ENCODE data around the gene DEGS1. TPM values are rescaled to one million over a fixed set of nuclear protein-coding genes. Genes with fewer than 3 reads are reported as not detected.

Gene DEGS1
- total RNA-seq, 1 donor, result 25.3 TPM

DNA sequence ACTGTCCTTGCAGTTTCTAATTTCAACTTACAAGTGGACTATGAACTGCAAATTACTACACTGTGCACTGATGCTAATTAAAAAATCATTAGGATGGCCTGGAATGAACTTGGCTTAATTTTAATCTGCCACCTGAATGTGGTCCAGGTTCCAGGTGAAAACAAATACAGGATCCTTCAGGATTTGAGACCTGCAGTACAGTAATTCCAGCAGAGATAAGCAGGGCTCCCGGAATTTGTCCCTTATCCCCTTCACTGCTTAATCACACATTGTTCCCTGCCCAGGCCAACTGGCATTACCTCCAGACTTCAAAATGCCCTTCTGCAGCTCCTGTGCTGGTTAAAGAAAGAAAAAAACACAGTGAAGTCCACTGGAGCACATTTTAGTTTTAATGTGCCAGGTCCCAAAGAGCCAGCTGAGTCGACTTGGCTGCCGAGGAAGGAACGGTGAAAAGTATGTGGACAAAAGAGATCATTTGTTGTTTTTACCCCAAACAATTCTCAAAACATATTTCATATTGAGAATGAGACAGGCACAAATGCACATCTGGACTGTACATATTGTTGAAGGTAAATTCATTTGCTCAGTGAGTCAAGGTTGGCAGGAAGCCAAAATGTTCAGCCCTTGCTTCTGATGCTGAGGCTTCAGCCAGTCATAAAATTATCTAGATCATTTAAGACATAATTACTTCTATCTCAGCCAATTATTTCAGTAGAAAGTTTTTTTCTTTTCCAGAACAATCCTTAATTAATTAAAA lies 28.3 kb downstream of the DEGS1 start:
- DNase-seq (ENCODE audit: low read depth in 2 of 3, low spot score in 2 of 3), result no peak

DNA sequence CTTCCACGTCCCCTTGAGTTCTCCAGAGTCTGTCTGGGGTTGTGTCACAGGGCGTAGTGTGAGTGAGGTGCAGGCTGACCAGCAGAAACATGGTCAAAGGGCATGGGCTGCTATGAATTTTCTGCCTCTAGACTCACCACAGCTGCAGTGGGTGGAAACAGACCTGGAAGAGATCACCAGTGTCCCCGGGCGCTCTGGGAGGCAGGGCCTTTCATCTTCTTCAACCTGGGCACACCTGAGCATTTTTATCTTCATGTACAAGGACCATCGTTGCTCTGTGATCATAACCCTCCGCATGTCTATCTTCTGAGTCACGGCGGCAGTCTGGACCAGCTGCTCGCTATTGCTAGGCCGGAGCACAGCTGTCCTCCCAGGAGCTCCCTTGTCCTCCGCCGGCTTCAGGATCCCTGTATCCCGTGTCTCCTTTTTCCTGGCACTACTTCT lies 29.6 kb downstream of the DEGS1 start:
- no peak for DNase-seq (ENCODE audit: low read depth in 2 of 3, low spot score in 2 of 3)

DNA sequence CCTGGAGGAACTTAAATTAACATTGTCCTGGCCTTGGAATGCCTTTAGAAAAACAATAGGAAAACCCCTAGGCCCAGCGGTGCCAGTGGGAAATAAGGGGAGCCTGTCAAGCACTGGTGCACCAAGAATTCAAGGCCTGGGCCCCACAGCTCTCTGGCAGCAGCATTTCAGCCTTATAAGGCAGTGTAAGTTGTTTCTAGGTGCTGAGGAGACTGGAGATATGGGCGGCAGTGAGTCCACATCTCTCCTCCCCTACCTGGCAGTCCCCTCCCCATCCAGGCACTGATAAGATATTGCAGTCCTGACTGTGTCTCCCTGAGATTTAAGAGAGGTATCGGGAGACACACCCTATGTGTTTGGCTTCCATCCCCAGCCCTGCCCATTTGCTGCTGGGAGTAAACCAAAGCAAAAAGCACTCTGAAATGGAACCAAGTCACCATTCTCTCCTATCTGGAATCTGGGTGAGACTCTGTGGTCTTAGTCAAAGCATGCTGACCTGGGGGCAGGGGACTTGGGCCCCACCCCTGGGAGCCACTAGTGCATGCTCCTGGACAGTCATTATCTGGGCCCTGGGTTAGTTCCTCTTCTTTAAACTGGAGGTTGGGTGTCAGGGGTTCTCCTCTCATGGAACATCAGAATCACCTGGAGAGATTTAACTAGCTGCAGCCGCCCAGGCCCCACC lies 30.5 kb downstream of the DEGS1 start:
- no peak for DNase-seq (ENCODE audit: low read depth in 2 of 3, low spot score in 2 of 3)

DNA sequence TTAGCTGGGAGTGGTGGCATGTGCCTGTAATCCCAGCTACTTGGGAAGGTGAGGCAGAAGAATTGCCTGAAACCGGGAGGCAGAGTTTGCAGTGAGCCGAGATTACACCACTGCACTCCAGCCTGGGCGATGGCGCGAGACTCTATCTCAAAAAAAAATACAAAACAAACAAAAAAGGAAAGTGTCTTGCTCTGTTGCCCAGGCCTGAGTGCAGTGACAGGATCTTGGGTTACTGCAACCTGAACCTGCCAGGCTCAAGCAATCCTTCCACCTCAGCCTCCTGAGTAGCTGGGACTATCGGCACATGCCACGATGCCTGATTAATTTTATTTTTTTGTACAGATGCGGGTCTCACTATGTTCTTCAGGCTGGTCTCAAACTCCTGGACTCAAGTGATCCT lies 33.3 kb downstream of the DEGS1 start:
- DNase-seq (ENCODE audit: low read depth in 2 of 3, low spot score in 2 of 3), result no peak

DNA sequence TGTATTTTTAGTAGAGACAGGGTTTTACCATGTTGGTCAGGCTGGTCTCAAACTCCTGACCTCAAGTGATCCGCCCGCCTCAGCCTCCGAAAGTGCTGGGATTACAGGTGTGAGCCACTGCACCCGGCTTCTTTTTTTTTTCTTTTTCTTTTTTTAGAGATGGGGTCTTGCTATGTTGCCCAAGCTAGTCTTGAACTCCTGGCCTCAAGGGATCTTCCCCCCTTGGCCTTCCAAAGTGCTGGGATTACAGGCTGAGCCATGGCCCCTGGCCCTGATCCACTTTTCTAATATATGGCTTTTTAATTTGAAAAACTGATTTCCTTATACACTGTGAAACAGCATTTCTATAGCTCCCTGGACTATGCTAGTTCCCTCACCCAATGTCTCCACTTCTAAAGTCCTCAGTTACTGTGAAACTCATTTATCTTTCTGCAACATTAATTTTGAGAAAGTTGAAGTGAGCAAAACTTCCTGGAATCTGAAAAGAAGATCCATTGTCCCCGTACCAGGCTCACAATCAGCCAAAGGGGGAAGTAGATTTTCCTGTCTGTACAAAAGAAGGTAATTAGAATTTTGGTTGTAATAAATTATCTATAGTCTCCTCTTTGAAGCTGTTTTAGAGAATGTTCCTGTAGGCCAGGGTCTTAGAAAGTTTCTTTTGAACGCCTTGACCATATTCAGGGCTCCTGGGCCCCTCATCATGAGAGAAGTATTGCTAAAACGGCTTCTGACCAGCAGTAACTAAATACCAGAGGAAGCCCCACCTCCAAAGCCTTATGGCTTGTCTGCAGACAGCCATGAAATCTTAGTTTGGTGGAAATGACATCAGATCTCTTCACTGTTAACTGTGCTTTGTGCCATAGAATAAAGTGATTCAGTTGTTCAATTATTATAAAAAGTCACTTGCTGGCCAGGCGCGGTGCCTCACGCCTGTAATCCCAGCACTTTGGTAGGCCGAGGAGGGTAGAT lies 34.9 kb downstream of the DEGS1 start:
- peak in 1 of 3 donors; percentile 7 for DNase-seq (ENCODE audit: low read depth in 2 of 3, low spot score in 2 of 3)

DNA sequence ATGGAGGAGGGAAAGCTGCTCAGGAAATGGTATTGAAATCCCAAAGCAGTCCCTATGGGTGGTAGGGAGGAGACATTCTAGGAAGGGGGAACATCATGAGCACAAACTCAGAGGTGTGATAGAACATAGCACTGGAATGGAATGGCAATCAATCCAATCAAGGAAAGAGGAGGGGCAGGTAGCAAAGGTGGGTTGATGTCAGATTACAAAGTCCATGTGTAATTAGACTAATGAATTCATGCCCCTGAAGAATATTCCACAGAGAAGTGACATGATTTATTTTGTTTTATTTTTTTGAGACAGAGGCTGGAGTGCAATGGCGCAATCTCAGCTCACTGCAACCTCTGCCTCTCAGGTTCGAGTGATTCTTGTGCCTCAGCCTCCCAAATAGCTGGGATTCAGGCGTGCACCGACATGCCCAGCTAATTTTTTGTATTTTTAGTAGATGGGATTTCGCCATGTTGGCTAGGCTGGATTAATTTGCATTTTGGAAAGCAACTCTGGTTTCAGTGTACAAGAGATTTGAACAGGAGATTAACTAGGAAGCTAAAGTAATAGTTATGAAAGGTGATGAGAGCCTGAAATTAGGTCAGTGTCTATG lies 36.1 kb downstream of the DEGS1 start:
- DNase-seq (ENCODE audit: low read depth in 2 of 3, low spot score in 2 of 3), result no peak

DNA sequence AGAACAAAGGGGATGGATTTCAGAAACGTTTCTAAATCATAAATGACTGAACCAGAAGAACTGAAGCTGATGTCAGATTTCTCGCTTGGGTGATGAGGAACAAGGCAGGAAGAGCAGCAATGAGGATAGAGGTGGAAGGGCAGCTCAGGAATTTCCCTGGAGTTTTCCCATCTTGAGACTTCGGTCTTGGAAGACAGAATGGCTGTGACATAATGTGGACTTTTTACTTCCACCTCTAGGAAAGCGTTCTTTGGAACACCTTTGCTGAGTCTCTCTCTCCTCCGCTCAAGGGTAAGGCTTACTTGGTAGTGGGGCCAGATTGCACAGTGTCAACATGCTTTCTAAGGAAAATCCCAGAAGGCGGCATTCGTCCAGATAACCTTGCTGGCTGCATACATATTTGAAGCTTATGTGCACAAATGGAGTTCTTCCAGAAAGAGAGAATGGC lies 36.6 kb downstream of the DEGS1 start:
- no peak for DNase-seq (ENCODE audit: low read depth in 2 of 3, low spot score in 2 of 3)

DNA sequence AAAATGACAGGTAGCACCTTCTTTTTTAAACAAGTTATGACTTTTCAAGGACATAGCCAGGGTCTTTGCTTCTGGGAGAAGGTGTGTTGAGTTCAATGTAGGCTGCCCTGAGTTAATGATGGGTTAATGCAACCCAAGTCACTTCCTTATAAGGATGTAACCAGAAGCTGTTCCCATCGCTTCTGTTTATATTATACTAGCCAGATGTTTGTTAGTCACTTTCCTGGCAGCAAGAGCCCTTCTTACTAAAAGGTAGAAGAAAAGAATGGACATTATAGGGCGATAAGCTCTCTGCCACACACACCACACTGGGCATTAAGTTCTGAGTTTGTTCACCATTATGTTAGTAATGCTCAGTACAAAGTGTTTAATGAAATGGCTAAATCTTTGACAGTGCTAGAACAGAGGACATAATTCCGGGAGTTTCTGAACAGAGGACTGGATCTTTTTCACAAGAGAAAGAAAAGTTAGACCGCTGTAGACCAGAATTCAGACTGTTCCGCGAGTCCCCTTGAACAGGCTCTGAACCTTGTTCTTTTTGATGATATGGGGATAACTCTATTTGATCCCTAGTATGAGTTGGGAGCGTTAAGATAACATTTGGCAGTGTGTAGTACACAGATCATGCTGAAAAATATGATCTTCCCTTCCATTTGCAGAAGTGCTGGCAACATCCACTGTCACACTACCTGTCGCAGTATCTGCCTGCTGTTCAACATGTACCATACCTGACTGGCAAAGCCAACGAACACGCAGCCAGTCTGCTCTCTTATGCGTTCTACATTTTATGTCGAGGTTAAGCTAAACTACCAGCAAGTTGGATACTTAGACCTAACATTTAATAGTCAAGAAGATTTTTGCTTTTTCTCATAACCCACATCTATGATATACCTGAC lies 41.0 kb downstream of the DEGS1 start:
- no peak for DNase-seq (ENCODE audit: low read depth in 2 of 3, low spot score in 2 of 3)

DNA sequence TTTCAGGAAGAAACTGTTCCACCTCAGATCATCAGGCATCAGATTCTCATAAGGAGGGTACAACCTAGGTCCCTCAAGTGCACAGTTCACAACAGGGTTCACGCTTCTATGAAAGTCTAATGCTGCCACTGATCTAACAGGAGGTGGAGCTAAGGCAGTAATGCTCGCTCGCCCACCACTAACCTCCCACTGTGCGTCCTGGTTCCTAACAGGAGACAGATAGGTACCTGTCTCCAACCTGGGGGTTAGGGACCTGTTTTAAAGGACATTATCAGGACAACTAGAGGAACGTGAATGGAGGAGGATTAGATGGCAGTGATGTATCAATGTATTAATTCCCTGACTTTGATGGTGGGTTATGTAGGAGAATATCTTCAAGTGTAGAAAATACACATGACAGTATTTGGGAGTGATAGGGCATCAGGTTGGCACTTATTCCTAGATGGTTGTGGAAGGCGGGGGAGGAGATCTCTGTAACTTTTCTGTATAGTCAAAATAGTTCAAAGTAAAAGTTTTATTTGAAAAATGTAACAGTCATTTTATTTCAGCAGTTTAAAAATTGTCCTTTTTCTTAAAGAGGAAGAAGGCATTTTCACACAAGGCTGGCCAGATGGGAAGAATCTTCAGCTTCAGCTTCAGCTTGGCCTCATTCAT lies 43.9 kb downstream of the DEGS1 start:
- DNase-seq (ENCODE audit: low read depth in 2 of 3, low spot score in 2 of 3), result no peak

DNA sequence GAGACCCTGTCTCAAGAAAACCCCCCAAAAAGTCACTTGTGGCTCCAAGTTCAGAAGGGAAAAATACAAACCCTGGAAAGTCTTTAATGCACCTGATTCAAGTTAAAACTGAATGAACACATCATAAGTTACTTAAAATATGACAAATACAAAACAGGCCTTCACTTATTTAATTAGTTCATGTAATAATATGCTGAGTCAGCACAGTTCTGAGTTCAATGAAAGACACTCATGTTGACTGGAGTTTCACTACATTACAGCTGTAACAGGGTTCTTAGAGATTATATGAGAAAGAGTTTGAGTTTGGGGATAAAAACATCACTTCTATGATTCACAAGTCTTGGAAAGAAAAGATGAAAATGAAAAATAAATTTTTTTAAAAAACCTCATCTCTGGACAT lies 51.0 kb downstream of the DEGS1 start:
- DNase-seq (ENCODE audit: low read depth in 2 of 3, low spot score in 2 of 3), result no peak

DNA sequence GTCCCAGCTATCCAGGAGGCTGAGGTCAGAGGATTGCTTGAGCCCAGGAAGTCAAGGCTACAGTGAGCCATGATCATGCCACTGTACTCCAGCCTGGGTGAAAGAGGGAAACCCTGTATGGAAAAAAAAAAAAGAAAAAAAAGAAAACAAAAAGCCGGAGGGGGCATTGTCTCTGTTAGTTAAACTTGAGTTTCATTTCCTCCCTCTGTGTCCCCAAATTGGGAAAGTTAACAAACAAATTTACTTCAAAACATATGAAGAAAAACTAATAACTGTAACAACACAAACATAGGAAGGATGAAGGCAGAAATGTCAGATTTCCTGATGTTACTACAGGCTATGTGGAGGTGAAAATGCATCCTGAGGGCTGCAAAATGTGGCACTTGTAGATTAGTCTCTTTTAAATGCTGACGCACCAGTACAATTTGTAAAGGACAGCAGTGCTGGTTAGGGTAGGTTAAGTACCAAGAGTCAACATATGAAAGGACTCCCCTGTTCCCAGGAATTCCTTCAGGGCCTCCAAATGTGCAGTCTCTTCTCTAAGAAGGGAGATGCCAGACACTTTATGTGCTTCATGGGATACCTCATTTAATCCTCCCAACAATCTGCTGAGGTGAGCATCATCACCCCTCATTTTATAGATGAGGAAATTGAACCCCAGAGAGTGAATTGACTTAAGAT lies 52.9 kb downstream of the DEGS1 start:
- DNase-seq (ENCODE audit: low read depth in 2 of 3, low spot score in 2 of 3), result no peak

DNA sequence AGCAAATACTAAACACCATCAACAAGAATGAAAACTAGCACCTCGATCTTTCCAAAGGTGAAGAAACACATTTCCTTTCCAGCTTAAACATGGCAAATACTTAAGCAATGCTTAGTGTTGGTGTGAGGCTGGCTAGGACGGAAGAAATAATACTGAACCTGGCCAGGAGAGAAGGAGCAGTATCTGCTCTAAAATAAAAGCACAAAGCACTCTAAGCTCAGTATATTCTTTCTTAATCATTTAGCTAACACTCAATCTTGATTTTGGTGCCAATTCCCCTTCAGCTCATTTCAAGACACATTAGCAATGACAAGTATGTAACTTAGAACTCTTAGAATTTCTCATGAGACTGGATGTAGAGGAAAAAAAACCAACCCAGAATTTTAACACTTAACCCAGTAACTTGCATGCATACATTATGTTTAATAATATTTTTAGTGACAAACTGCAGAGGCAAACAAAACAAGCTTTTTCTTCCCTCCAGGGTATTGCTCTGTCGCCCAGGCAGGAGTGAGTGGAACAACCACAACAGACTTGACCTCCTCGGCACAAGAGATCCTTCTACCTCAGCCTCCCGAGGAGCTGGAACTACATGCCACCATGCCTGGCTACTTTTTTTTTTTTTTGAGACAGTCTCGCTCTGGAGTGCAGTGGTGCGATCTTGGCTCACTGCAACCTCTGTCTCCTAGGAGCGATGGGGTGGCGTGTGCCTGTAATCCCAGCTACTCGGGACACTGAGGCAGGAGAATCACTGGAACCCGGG lies 54.3 kb downstream of the DEGS1 start:
- no peak for DNase-seq (ENCODE audit: low read depth in 2 of 3, low spot score in 2 of 3)

DNA sequence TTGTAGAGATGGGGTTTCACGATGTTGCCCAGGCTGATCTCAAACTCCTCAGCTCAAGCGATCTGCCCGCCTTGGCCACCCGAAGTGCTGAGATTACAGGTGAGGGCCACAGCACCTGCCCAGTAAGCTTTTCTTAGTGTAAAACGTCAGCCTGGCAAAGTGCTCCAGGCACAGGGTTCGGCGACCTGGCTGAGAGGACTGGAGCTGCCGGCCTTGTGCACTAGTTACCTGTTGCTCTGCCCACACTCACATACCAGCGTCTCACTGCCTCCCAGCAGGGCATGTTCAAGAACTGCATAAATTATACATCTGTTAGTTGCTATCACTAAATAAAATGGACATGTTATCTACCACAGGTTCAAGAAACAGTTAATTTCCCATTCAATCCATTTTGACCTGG lies 55.2 kb downstream of the DEGS1 start:
- no peak for DNase-seq (ENCODE audit: low read depth in 2 of 3, low spot score in 2 of 3)

DNA sequence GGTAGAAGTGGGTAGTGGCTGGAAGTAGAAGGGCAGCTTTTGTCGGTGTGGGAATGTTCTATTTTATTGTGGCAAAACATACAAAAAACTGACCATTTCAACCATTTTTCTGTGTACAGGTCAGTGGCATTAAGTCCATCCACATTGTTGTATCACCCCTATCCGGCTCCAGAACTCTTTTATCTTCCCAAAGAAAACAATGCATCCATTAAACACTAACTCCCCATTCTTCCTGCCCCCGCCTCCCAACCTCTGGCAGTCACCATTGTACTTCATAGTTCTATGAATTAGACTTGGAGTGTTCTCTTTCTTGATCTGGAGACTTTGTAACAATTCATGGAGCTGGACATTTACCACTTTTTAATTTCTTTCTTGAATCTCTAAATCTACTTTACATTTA lies 55.7 kb downstream of the DEGS1 start:
- DNase-seq (ENCODE audit: low read depth in 2 of 3, low spot score in 2 of 3), result no peak

Measured in hematopoietic multipotent progenitor cell (in vitro differentiated cells).